ENCODE results near the gene SLC12A7.

The SLC12A7 gene

DNA sequence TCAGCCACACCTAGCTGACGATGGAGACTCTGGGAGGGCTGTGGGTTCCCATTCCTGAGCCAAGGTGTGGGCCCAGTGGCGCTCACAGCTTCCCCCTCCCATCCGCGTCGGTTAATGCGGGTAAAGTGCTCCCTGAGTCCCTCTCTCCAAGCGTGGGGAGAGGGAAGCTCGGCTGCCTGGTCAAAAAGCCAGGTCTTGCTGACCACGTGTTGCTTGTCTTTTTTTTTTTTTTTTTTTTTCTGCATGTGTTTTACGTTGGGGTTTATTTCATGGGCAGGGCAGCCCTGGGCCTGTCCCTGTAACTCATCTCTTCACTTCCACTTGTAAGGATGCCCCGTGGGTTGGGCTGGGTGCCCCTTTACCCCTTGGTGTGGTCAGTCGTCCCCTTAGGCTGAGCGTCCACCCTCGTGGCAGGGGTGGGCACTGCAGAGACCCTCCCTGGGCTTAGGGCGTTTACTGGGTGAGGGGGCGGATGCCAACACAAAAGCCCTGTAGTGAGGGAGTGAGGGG is 91.4 kb downstream of the SLC12A7 start:
- no peak overlapping the region for H3K4me3 ChIP-seq (ENCODE audit: insufficient read length, low read depth)
- DNase-seq (ENCODE audit: low read depth, low spot score): no peak
- H3K4me1 ChIP-seq (ENCODE audit: insufficient read depth, insufficient read length): peaks cover 2% of the 10 kb centered on the region
- H3K9ac ChIP-seq (ENCODE audit: insufficient read length, low read depth): peak overlapping the region; percentile 2
- TF ChIP-seq ZNF274 (IDR thresholded peaks at IDR 0.05; ENCODE audit: low read depth, low read length) (no peak), YY1 (IDR thresholded peaks at IDR 0.05; ENCODE audit: insufficient read depth, insufficient read length) (no peak), SUZ12 (IDR thresholded peaks at IDR 0.05; ENCODE audit: extremely low read depth, insufficient read depth, insufficient read length) (no peak)
- no peaks in the 10 kb centered on the region for H3K9me3 ChIP-seq (ENCODE audit: insufficient read depth, low read length)
- H3K36me3 ChIP-seq (ENCODE audit: insufficient read depth, insufficient read length, low read length): no peaks in the 10 kb centered on the region
- no peaks in the 10 kb centered on the region for H3K27me3 ChIP-seq (ENCODE audit: insufficient read depth, insufficient read length)

DNA sequence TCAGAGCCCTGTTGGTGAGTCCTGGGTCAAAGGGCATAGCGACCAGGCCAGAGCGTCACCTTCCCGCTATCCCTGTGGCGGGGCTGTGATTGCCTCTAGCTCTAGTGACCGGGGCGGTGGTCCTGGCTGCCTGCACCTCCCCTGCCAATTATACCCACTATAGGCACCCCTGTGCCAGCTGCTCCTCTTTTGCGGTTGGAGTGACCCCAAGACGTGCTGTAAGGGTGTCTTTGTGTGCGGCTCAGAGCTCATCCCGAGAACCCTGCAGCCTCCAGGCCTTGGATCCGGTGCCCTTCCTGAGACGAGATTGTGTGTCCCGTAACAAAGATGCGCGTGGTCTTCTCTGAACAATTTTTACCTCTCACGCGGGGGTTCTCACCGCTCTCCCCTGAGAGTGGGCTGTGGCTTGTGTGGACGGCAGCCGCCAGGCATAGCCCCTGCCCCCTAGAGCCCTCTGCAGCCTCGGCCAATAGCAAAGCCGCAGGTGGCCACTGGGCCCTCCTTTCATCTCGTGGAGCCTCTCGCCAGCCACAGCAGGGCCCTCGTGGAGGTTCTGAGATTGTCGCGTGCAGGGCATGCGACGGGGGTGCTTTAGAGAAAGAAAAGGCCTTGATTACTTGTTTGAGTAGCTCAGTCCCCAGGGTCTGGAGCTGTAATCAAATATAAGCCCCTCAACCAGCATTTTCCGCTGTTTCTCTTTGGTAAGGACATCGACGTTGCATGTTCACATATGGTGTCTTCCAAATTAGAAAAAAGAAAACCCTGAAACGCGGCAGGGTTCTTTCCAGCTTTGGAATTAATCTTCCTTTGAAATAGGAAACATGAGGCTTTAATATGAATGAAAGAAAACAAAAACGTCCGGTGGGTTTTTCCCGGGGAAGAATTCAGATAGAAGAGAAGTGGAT is 92.6 kb downstream of the SLC12A7 start:
- Histone ChIP-seq H3K4me3 (ENCODE audit: insufficient read length, low read depth) (no peak overlapping the region), H3K9me3 (ENCODE audit: insufficient read depth, low read length) (no peaks in the 10 kb centered on the region), H3K4me1 (ENCODE audit: insufficient read depth, insufficient read length) (peaks cover 2% of the 10 kb centered on the region), H3K36me3 (ENCODE audit: insufficient read depth, insufficient read length, low read length) (peaks cover 6% of the 10 kb centered on the region), H3K9ac (ENCODE audit: insufficient read length, low read depth) (no peak overlapping the region), H3K27me3 (ENCODE audit: insufficient read depth, insufficient read length) (no peaks in the 10 kb centered on the region)
- no peak for DNase-seq (ENCODE audit: low read depth, low spot score)
- TF ChIP-seq SUZ12 (IDR thresholded peaks at IDR 0.05; ENCODE audit: extremely low read depth, insufficient read depth, insufficient read length): no peak
- no peak for TF ChIP-seq YY1 (IDR thresholded peaks at IDR 0.05; ENCODE audit: insufficient read depth, insufficient read length)
- no peak for TF ChIP-seq ZNF274 (IDR thresholded peaks at IDR 0.05; ENCODE audit: low read depth, low read length)

DNA sequence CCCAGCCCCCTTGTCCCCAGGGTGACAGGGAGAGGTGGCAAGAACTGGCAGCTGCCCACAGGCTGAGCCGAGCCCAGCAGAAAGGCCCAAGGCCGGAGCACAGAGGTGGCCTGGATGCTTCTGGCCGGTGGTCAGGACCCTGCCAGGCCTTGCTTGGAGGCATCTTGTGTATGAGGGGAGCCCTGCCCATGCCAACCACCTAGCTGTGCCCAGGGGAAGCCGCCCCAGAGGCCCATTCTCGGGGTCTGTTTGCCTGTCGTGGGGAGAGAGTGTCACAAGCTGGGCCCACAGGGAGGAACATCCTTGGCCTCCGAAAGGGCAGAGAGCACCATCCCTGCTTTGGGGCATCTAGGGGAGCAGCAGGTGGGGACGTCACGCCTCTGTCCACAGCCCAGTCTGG is 93.3 kb downstream of the SLC12A7 start:
- TF ChIP-seq ZNF274 (IDR thresholded peaks at IDR 0.05; ENCODE audit: low read depth, low read length): no peak
- TF ChIP-seq YY1 (IDR thresholded peaks at IDR 0.05; ENCODE audit: insufficient read depth, insufficient read length): no peak
- TF ChIP-seq SUZ12 (IDR thresholded peaks at IDR 0.05; ENCODE audit: extremely low read depth, insufficient read depth, insufficient read length): no peak
- Histone ChIP-seq H3K9ac (ENCODE audit: insufficient read length, low read depth) (no peak overlapping the region), H3K9me3 (ENCODE audit: insufficient read depth, low read length) (no peaks in the 10 kb centered on the region), H3K4me1 (ENCODE audit: insufficient read depth, insufficient read length) (peaks cover 2% of the 10 kb centered on the region), H3K36me3 (ENCODE audit: insufficient read depth, insufficient read length, low read length) (peaks cover 6% of the 10 kb centered on the region), H3K4me3 (ENCODE audit: insufficient read length, low read depth) (no peak overlapping the region), H3K27me3 (ENCODE audit: insufficient read depth, insufficient read length) (no peaks in the 10 kb centered on the region)
- no peak for DNase-seq (ENCODE audit: low read depth, low spot score)

DNA sequence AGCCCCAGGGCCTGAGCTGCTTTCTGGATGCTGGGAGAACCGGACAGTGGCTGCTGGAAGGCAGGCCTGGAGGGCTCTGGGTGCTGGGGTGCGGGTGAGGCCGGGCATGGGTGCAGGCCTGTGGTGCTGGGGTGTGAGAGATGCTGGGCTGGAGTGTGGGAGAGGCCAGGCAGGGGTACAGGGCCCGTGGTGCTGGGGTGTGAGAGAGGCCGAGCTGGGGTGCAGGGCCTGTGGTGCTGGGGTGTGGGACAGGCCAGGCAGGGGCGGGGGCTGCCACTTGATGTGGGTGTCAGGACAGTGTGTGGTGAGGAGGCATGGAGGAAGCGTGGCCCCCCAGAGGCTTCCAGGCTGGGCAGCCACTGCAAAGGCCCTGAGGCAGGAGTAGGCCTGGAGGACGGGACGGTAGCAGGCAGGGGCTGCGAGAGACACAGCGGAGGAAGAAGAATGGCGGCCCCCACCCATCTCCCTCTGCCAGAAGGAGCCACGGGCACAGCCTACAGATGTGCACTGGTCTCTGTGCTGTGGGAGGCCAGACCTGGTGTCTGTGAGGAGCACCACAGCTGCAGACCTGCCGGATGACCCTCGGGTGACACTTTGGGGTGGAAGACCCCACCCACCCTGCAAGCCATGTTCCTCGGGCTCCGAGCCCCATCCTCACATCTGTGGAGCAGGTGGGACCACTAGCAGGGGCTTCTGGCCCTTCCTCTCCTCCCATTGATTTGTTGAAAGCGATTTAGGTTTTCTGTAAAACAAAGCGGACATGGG is 94.0 kb downstream of the SLC12A7 start:
- no peak overlapping the region for H3K9ac ChIP-seq (ENCODE audit: insufficient read length, low read depth)
- TF ChIP-seq ZNF274 (IDR thresholded peaks at IDR 0.05; ENCODE audit: low read depth, low read length) (no peak), YY1 (IDR thresholded peaks at IDR 0.05; ENCODE audit: insufficient read depth, insufficient read length) (no peak), SUZ12 (IDR thresholded peaks at IDR 0.05; ENCODE audit: extremely low read depth, insufficient read depth, insufficient read length) (no peak)
- no peaks in the 10 kb centered on the region for H3K27me3 ChIP-seq (ENCODE audit: insufficient read depth, insufficient read length)
- H3K9me3 ChIP-seq (ENCODE audit: insufficient read depth, low read length): no peaks in the 10 kb centered on the region
- H3K4me3 ChIP-seq (ENCODE audit: insufficient read length, low read depth): no peak overlapping the region
- H3K4me1 ChIP-seq (ENCODE audit: insufficient read depth, insufficient read length): peaks cover 2% of the 10 kb centered on the region
- H3K36me3 ChIP-seq (ENCODE audit: insufficient read depth, insufficient read length, low read length): peaks cover 6% of the 10 kb centered on the region
- no peak for DNase-seq (ENCODE audit: low read depth, low spot score)

DNA sequence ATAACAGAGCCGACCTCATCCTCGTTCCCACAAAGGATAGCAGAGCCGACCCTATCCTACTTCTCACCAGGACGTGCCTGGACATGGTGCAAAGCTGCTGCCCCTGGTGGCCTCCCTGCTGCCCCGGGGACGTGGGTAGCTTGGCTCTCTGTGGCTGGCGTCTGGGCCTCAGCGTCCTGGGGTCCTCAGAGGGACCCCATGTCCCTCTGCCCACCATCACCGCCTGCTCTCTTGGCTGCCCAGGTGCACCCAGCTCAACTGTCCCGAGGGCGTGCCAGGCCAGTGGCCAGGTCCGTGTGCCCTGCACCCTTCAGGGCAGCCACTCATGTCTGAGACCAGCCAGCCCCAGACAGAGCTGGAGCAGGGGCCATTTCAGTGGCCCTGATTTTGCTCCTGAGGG is 94.8 kb downstream of the SLC12A7 start:
- no peaks in the 10 kb centered on the region for H3K27me3 ChIP-seq (ENCODE audit: insufficient read depth, insufficient read length)
- H3K4me1 ChIP-seq (ENCODE audit: insufficient read depth, insufficient read length): peaks cover 2% of the 10 kb centered on the region
- H3K36me3 ChIP-seq (ENCODE audit: insufficient read depth, insufficient read length, low read length): peaks cover 6% of the 10 kb centered on the region
- DNase-seq (ENCODE audit: low read depth, low spot score): no peak
- no peak for TF ChIP-seq SUZ12 (IDR thresholded peaks at IDR 0.05; ENCODE audit: extremely low read depth, insufficient read depth, insufficient read length)
- TF ChIP-seq ZNF274 (IDR thresholded peaks at IDR 0.05; ENCODE audit: low read depth, low read length): no peak
- no peak for TF ChIP-seq YY1 (IDR thresholded peaks at IDR 0.05; ENCODE audit: insufficient read depth, insufficient read length)
- no peak overlapping the region for H3K9ac ChIP-seq (ENCODE audit: insufficient read length, low read depth)
- no peak overlapping the region for H3K4me3 ChIP-seq (ENCODE audit: insufficient read length, low read depth)
- H3K9me3 ChIP-seq (ENCODE audit: insufficient read depth, low read length): no peaks in the 10 kb centered on the region

DNA sequence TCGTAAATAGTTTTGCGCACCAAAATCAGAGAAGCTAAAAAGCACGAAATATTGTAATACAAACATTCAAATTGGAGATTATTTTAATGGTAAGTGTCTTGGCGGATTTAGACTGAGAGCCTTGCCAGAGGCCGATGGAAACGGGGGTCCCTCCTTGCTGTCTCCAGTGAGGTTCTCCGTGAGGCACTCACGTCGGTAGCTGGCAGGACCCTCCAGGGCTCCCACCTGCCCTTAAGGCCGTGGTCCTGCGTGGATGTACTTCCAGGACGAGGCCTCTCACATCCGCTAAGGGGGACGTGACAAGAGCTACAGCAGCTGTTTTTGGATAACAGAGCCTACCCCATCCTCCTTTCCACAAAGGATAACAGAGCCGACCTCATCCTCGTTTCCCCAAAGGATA is 95.4 kb downstream of the SLC12A7 start:
- no peak for TF ChIP-seq ZNF274 (IDR thresholded peaks at IDR 0.05; ENCODE audit: low read depth, low read length)
- TF ChIP-seq YY1 (IDR thresholded peaks at IDR 0.05; ENCODE audit: insufficient read depth, insufficient read length): no peak
- no peak for TF ChIP-seq SUZ12 (IDR thresholded peaks at IDR 0.05; ENCODE audit: extremely low read depth, insufficient read depth, insufficient read length)
- H3K4me1 ChIP-seq (ENCODE audit: insufficient read depth, insufficient read length): peaks cover 2% of the 10 kb centered on the region
- no peaks in the 10 kb centered on the region for H3K9me3 ChIP-seq (ENCODE audit: insufficient read depth, low read length)
- peaks cover 6% of the 10 kb centered on the region for H3K36me3 ChIP-seq (ENCODE audit: insufficient read depth, insufficient read length, low read length)
- no peak overlapping the region for H3K4me3 ChIP-seq (ENCODE audit: insufficient read length, low read depth)
- H3K9ac ChIP-seq (ENCODE audit: insufficient read length, low read depth): no peak overlapping the region
- DNase-seq (ENCODE audit: low read depth, low spot score): no peak
- H3K27me3 ChIP-seq (ENCODE audit: insufficient read depth, insufficient read length): no peaks in the 10 kb centered on the region

DNA sequence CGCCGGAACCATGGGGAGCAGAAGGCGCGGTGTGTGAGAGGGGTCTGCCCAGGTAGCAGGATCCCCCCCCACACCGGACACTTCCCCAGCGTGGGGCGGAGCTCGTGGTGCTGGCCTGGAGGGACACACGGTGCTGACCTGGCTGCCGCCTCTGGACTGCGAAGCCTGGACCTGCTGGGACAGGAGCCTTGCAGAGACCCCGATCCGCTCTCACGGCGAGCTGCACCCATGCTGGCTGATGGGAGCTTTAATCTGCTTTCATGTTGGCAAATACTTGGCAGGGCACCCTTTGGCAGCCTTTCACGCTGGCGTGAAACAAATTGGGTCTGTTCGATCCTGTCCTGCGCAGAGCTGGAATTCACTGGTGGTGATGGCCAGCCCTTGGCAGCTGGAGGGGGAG is 95.8 kb downstream of the SLC12A7 start:
- no peak overlapping the region for H3K4me3 ChIP-seq (ENCODE audit: insufficient read length, low read depth)
- peaks cover 2% of the 10 kb centered on the region for H3K4me1 ChIP-seq (ENCODE audit: insufficient read depth, insufficient read length)
- H3K9me3 ChIP-seq (ENCODE audit: insufficient read depth, low read length): no peaks in the 10 kb centered on the region
- no peak for DNase-seq (ENCODE audit: low read depth, low spot score)
- TF ChIP-seq YY1 (IDR thresholded peaks at IDR 0.05; ENCODE audit: insufficient read depth, insufficient read length) (no peak), SUZ12 (IDR thresholded peaks at IDR 0.05; ENCODE audit: extremely low read depth, insufficient read depth, insufficient read length) (no peak), ZNF274 (IDR thresholded peaks at IDR 0.05; ENCODE audit: low read depth, low read length) (no peak)
- H3K36me3 ChIP-seq (ENCODE audit: insufficient read depth, insufficient read length, low read length): peaks cover 6% of the 10 kb centered on the region
- H3K27me3 ChIP-seq (ENCODE audit: insufficient read depth, insufficient read length): no peaks in the 10 kb centered on the region
- no peak overlapping the region for H3K9ac ChIP-seq (ENCODE audit: insufficient read length, low read depth)

Measured in NT2/D1 (cell line).